ENCODE measurements around the gene IFNLR1.
"Not testable (repeated sequence)": the region's sequence is repeated elsewhere in the genome, so short reads cannot be mapped to it uniquely, and the experiment has no call there.

Gene IFNLR1

GRCh38 chr1:24212376-24212775, 25.3 kb upstream of the IFNLR1 start:
- Mint-ChIP-seq H3K4me3 (no peak overlapping the region), H3K27ac (no peak overlapping the region), H3K27me3 (peaks cover 27% of the 10 kb centered on the region), H3K4me1 (ENCODE audit: low read depth) (no peaks in the 10 kb centered on the region), H3K36me3 (ENCODE audit: low read depth) (no peaks in the 10 kb centered on the region), H3K9me3 (no peaks in the 10 kb centered on the region)

GRCh38 chr1:24210195-24210627, 23.1 kb upstream of the IFNLR1 start:
- H3K36me3 Mint-ChIP-seq (ENCODE audit: low read depth): no peaks in the 10 kb centered on the region
- no peak overlapping the region for H3K27ac Mint-ChIP-seq
- H3K4me3 Mint-ChIP-seq: no peak overlapping the region
- no peaks in the 10 kb centered on the region for H3K4me1 Mint-ChIP-seq (ENCODE audit: low read depth)
- no peaks in the 10 kb centered on the region for H3K9me3 Mint-ChIP-seq
- peaks cover 16% of the 10 kb centered on the region for H3K27me3 Mint-ChIP-seq

GRCh38 chr1:24209097-24209496, 22.0 kb upstream of the IFNLR1 start:
- Mint-ChIP-seq H3K27me3 (peaks cover 7% of the 10 kb centered on the region), H3K36me3 (ENCODE audit: low read depth) (no peaks in the 10 kb centered on the region), H3K27ac (no peak overlapping the region), H3K9me3 (no peaks in the 10 kb centered on the region), H3K4me1 (ENCODE audit: low read depth) (no peaks in the 10 kb centered on the region), H3K4me3 (no peak overlapping the region)

- Mint-ChIP-seq H3K27me3 (peaks cover 3% of the 10 kb centered on the region), H3K4me1 (ENCODE audit: low read depth) (no peaks in the 10 kb centered on the region), H3K36me3 (ENCODE audit: low read depth) (no peaks in the 10 kb centered on the region), H3K4me3 (no peak overlapping the region), H3K27ac (no peak overlapping the region), H3K9me3 (no peaks in the 10 kb centered on the region)
Measured at GRCh38 chr1:24207709-24208108, 20.6 kb upstream of the IFNLR1 start.

- not testable (repeated sequence) for H3K27me3 Mint-ChIP-seq; H3K27ac Mint-ChIP-seq; H3K4me3 Mint-ChIP-seq; H3K36me3 Mint-ChIP-seq (ENCODE audit: low read depth); H3K4me1 Mint-ChIP-seq (ENCODE audit: low read depth); H3K9me3 Mint-ChIP-seq
Measured at GRCh38 chr1:24207395-24207687, 20.3 kb upstream of the IFNLR1 start.

- Mint-ChIP-seq H3K4me3 (no peak overlapping the region), H3K9me3 (no peaks in the 10 kb centered on the region), H3K27me3 (peaks cover 3% of the 10 kb centered on the region), H3K4me1 (ENCODE audit: low read depth) (no peaks in the 10 kb centered on the region), H3K27ac (no peak overlapping the region), H3K36me3 (ENCODE audit: low read depth) (no peaks in the 10 kb centered on the region)
Measured at GRCh38 chr1:24206516-24207394, 19.7 kb upstream of the IFNLR1 start.

GRCh38 chr1:24206083-24206464, 19.0 kb upstream of the IFNLR1 start:
- no peaks in the 10 kb centered on the region for H3K9me3 Mint-ChIP-seq
- H3K4me3 Mint-ChIP-seq: no peak overlapping the region
- H3K27me3 Mint-ChIP-seq: peaks cover 3% of the 10 kb centered on the region
- no peak overlapping the region for H3K27ac Mint-ChIP-seq
- H3K4me1 Mint-ChIP-seq (ENCODE audit: low read depth): no peaks in the 10 kb centered on the region
- no peaks in the 10 kb centered on the region for H3K36me3 Mint-ChIP-seq (ENCODE audit: low read depth)

GRCh38 chr1:24205345-24206082, 18.4 kb upstream of the IFNLR1 start:
- Mint-ChIP-seq H3K4me3 (no peak overlapping the region), H3K36me3 (ENCODE audit: low read depth) (no peaks in the 10 kb centered on the region), H3K4me1 (ENCODE audit: low read depth) (no peaks in the 10 kb centered on the region), H3K27me3 (peaks cover 3% of the 10 kb centered on the region), H3K27ac (no peak overlapping the region), H3K9me3 (no peaks in the 10 kb centered on the region)

- Mint-ChIP-seq H3K27me3 (peaks cover 3% of the 10 kb centered on the region), H3K27ac (no peak overlapping the region), H3K9me3 (no peaks in the 10 kb centered on the region), H3K36me3 (ENCODE audit: low read depth) (no peaks in the 10 kb centered on the region), H3K4me1 (ENCODE audit: low read depth) (peaks cover 12% of the 10 kb centered on the region), H3K4me3 (no peak overlapping the region)
Measured at GRCh38 chr1:24204116-24204515, 17.0 kb upstream of the IFNLR1 start.

- H3K27me3 Mint-ChIP-seq: peaks cover 3% of the 10 kb centered on the region
- no peak overlapping the region for H3K27ac Mint-ChIP-seq
- no peaks in the 10 kb centered on the region for H3K9me3 Mint-ChIP-seq
- H3K36me3 Mint-ChIP-seq (ENCODE audit: low read depth): no peaks in the 10 kb centered on the region
- peaks cover 12% of the 10 kb centered on the region for H3K4me1 Mint-ChIP-seq (ENCODE audit: low read depth)
- H3K4me3 Mint-ChIP-seq: no peak overlapping the region
Measured at GRCh38 chr1:24203404-24203803, 16.3 kb upstream of the IFNLR1 start.

GRCh38 chr1:24202987-24203386, 15.9 kb upstream of the IFNLR1 start:
- H3K4me1 Mint-ChIP-seq (ENCODE audit: low read depth): peaks cover 12% of the 10 kb centered on the region
- no peaks in the 10 kb centered on the region for H3K36me3 Mint-ChIP-seq (ENCODE audit: low read depth)
- no peak overlapping the region for H3K27ac Mint-ChIP-seq
- no peak overlapping the region for H3K4me3 Mint-ChIP-seq
- no peaks in the 10 kb centered on the region for H3K9me3 Mint-ChIP-seq
- peaks cover 5% of the 10 kb centered on the region for H3K27me3 Mint-ChIP-seq

- no peak overlapping the region for H3K4me3 Mint-ChIP-seq
- H3K27ac Mint-ChIP-seq: no peak overlapping the region
- H3K27me3 Mint-ChIP-seq: peaks cover 6% of the 10 kb centered on the region
- no peaks in the 10 kb centered on the region for H3K36me3 Mint-ChIP-seq (ENCODE audit: low read depth)
- H3K9me3 Mint-ChIP-seq: no peaks in the 10 kb centered on the region
- peaks cover 12% of the 10 kb centered on the region for H3K4me1 Mint-ChIP-seq (ENCODE audit: low read depth)
Measured at GRCh38 chr1:24202556-24202955, 15.5 kb upstream of the IFNLR1 start.

- Mint-ChIP-seq H3K4me3 (no peak overlapping the region), H3K9me3 (no peaks in the 10 kb centered on the region), H3K36me3 (ENCODE audit: low read depth) (no peaks in the 10 kb centered on the region), H3K27me3 (peaks cover 6% of the 10 kb centered on the region), H3K4me1 (ENCODE audit: low read depth) (peaks cover 12% of the 10 kb centered on the region), H3K27ac (no peak overlapping the region)
Measured at GRCh38 chr1:24201941-24202440, 14.9 kb upstream of the IFNLR1 start.

- Mint-ChIP-seq H3K27me3 (peaks cover 6% of the 10 kb centered on the region), H3K4me3 (peak overlapping the region; percentile 32), H3K4me1 (ENCODE audit: low read depth) (peaks cover 27% of the 10 kb centered on the region), H3K36me3 (ENCODE audit: low read depth) (no peaks in the 10 kb centered on the region), H3K9me3 (no peaks in the 10 kb centered on the region), H3K27ac (no peak overlapping the region)
Measured at GRCh38 chr1:24199291-24199900, 12.3 kb upstream of the IFNLR1 start.

GRCh38 chr1:24198766-24199165, 11.7 kb upstream of the IFNLR1 start:
- Mint-ChIP-seq H3K4me3 (no peak overlapping the region), H3K9me3 (no peaks in the 10 kb centered on the region), H3K27ac (no peak overlapping the region), H3K36me3 (ENCODE audit: low read depth) (no peaks in the 10 kb centered on the region), H3K4me1 (ENCODE audit: low read depth) (peaks cover 27% of the 10 kb centered on the region), H3K27me3 (peaks cover 6% of the 10 kb centered on the region)
